ENCODE data around the gene NOTCH3.

NOTCH3 gene

GRCh38 chr19:15128162-15128770 lies 72.5 kb downstream of the NOTCH3 start:
- in situ Hi-C loops (cut with HindIII; ENCODE audit: low pct_unique_long_range_greater_than_20kb, low sequenced_read_pairs) = no loop called here
- no peak for TF ChIP-seq JUND (IDR thresholded peaks at IDR 0.05; ENCODE audit: low read depth)
- DNase-seq (ENCODE audit: low read depth in 1 of 2, low spot score in 1 of 2) = no peak

GRCh38 chr19:15126131-15126910 lies 74.5 kb downstream of the NOTCH3 start:
- DNase-seq (ENCODE audit: low read depth in 1 of 2, low spot score in 1 of 2) = no peak

GRCh38 chr19:15125232-15126067 lies 75.3 kb downstream of the NOTCH3 start:
- in situ Hi-C loops (cut with HindIII; ENCODE audit: low pct_unique_long_range_greater_than_20kb, low sequenced_read_pairs) = no loop called here
- TF ChIP-seq JUND (IDR thresholded peaks at IDR 0.05; ENCODE audit: low read depth) = no peak

More at GRCh38 chr19:15126131-15126910, 74.5 kb downstream of the NOTCH3 start:
- in situ Hi-C loops (cut with HindIII; ENCODE audit: low pct_unique_long_range_greater_than_20kb, low sequenced_read_pairs) = no loop called here
- TF ChIP-seq JUND (IDR thresholded peaks at IDR 0.05; ENCODE audit: low read depth) = no peak

DNA sequence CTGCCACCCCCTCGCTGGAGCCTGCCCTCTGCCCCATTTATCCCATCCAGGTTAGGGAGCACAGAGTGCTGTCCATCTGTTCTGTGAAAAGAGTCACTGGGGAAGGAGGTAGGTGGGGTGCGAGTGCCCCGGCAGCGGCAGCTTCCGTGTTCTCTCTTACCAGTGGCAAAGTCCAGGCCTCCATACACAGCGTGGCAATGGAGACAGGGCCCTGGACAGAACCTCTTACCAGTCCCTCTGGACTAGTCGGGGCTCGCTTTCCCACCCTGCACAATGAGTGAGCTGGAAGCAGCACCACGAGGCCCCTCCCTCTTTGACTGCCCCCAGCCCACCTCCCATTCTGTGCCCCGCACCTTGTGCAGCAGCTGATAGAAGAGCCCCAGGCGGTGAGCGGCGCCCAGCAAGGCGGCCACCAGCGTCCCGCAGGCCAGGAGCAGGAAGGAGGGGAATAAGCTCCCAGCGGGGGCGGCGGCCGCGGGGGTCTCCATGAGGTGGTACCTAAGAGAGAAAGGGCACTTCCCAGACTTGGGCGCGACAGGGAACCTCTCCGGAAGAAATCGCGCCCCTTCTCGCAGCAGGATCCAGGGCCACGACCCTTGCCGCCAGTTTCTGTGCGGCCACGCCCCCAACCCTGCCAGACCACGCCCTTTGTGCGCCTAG lies 76.1 kb downstream of the NOTCH3 start:
- in situ Hi-C loops (cut with HindIII; ENCODE audit: low pct_unique_long_range_greater_than_20kb, low sequenced_read_pairs) = no loop called here
- no peak for DNase-seq (ENCODE audit: low read depth in 1 of 2, low spot score in 1 of 2)
- no peak for TF ChIP-seq JUND (IDR thresholded peaks at IDR 0.05; ENCODE audit: low read depth)

More at GRCh38 chr19:15125232-15126067, 75.3 kb downstream of the NOTCH3 start:
- DNase-seq (ENCODE audit: low read depth in 1 of 2, low spot score in 1 of 2) = peak; percentile 84 to 96

GRCh38 chr19:15123900-15124299 lies 76.9 kb downstream of the NOTCH3 start:
- TF ChIP-seq JUND (IDR thresholded peaks at IDR 0.05; ENCODE audit: low read depth) = no peak
- in situ Hi-C loops (cut with HindIII; ENCODE audit: low pct_unique_long_range_greater_than_20kb, low sequenced_read_pairs) = no loop called here
- DNase-seq (ENCODE audit: low read depth in 1 of 2, low spot score in 1 of 2) = peak in 1 of 2 experiments; percentile 26

GRCh38 chr19:15123031-15123890 lies 77.5 kb downstream of the NOTCH3 start:
- TF ChIP-seq JUND (IDR thresholded peaks at IDR 0.05; ENCODE audit: low read depth) = no peak
- no peak for DNase-seq (ENCODE audit: low read depth in 1 of 2, low spot score in 1 of 2)
- in situ Hi-C loops (cut with HindIII; ENCODE audit: low pct_unique_long_range_greater_than_20kb, low sequenced_read_pairs) = no loop called here

- in situ Hi-C loops (cut with HindIII; ENCODE audit: low pct_unique_long_range_greater_than_20kb, low sequenced_read_pairs) = no loop called here
Measured at GRCh38 chr19:15122331-15123030, 78.3 kb downstream of the NOTCH3 start.

GRCh38 chr19:15120135-15121026 lies 80.4 kb downstream of the NOTCH3 start:
- in situ Hi-C loops (cut with HindIII; ENCODE audit: low pct_unique_long_range_greater_than_20kb, low sequenced_read_pairs) = no loop called here
- DNase-seq (ENCODE audit: low read depth in 1 of 2, low spot score in 1 of 2) = no peak
- no peak for TF ChIP-seq JUND (IDR thresholded peaks at IDR 0.05; ENCODE audit: low read depth)

More at GRCh38 chr19:15122331-15123030, 78.3 kb downstream of the NOTCH3 start:
- no peak for DNase-seq (ENCODE audit: low read depth in 1 of 2, low spot score in 1 of 2)
- TF ChIP-seq JUND (IDR thresholded peaks at IDR 0.05; ENCODE audit: low read depth) = no peak

GRCh38 chr19:15118789-15119494 lies 81.9 kb downstream of the NOTCH3 start:
- DNase-seq (ENCODE audit: low read depth in 1 of 2, low spot score in 1 of 2) = no peak
- TF ChIP-seq JUND (IDR thresholded peaks at IDR 0.05; ENCODE audit: low read depth) = no peak
- in situ Hi-C loops (cut with HindIII; ENCODE audit: low pct_unique_long_range_greater_than_20kb, low sequenced_read_pairs) = no loop called here

DNA sequence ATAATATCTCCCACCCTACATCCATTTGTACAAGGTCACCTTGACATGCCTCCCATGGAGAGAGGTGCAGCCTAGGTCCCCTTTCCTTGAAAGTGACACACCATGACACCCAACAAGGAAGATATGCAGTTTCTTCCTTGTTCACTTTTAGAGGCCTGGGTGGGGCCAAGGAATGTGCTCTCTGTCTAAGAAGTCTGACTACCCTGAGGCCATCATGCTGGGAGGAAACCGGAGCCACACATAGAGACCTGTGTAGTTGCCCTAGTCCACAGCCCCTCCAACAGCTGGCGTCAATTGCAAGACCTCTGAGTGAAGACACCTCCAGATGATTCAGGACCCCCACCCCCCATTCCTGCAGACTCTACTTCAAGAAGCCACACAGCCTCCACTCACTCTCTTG lies 82.5 kb downstream of the NOTCH3 start:
- no peak for DNase-seq (ENCODE audit: low read depth in 1 of 2, low spot score in 1 of 2)
- in situ Hi-C loops (cut with HindIII; ENCODE audit: low pct_unique_long_range_greater_than_20kb, low sequenced_read_pairs) = no loop called here
- TF ChIP-seq JUND (IDR thresholded peaks at IDR 0.05; ENCODE audit: low read depth) = no peak

Data from T47D (cell line).